Aorta (tissue), 5 donors: ENCODE results near the gene SLC25A47. TPM values are rescaled to one million over a fixed set of nuclear protein-coding genes. Genes with fewer than 3 reads are reported as not detected.
"Not testable (repeated sequence)": the region's sequence is repeated elsewhere in the genome, so short reads cannot be mapped to it uniquely, and the experiment has no call there.

Experiments used
- ATAC-seq: fragments of 200-7000 bp; cut with Tn5 transposase; one replicate; pipeline ENCODE4 v1.9.1; 2022; ENCODE audit warnings: moderate library complexity; ENCODE audit not compliant: low FRiP score
- DNase-seq, 2 donors: peaks; one replicate each; pipeline ENCODE4 v3.0.0-alpha.2; 2020
- H3K27ac ChIP-seq, 2 donors: one replicate each; pipeline ENCODE4 v1.5.1; 2013; ENCODE audit warnings: low read length in 2 of 2, mild to moderate bottlenecking in 2 of 2, moderate library complexity in 2 of 2, control low read depth in 1 of 2, inconsistent platforms in 1 of 2, low read depth in 1 of 2
- H3K27me3 ChIP-seq, 2 donors: one replicate each; pipeline ENCODE4 v1.6.1; 2013; ENCODE audit warnings: control low read depth in 1 of 2, low read length in 1 of 2, mild to moderate bottlenecking in 1 of 2, moderate library complexity in 1 of 2; ENCODE audit not compliant: insufficient read depth in 2 of 2, control insufficient read depth in 1 of 2
- H3K36me3 ChIP-seq, 2 donors: one replicate each; pipeline ENCODE4 v1.6.1; 2013; ENCODE audit warnings: control low read depth in 1 of 2, low read length in 1 of 2, mild to moderate bottlenecking in 1 of 2; ENCODE audit not compliant: insufficient read depth in 2 of 2, control insufficient read depth in 1 of 2
- H3K4me1 ChIP-seq, 2 donors: one replicate each; pipeline ENCODE4 v1.6.1; 2013; ENCODE audit warnings: low read length in 2 of 2, control low read depth in 1 of 2, mild to moderate bottlenecking in 1 of 2, moderate library complexity in 1 of 2; ENCODE audit not compliant: insufficient read depth in 2 of 2, control insufficient read depth in 1 of 2
- H3K4me3 ChIP-seq, 2 donors: one replicate each; pipeline ENCODE4 v1.5.1; 2013; ENCODE audit warnings: low read length in 2 of 2, control low read depth in 1 of 2, mild to moderate bottlenecking in 1 of 2
- H3K9me3 ChIP-seq: one replicate; pipeline ENCODE4 v1.6.1; 2013; ENCODE audit warnings: mild to moderate bottlenecking, low read length; ENCODE audit not compliant: control insufficient read depth
- WGBS, 2 donors: extraction: QIAGEN DNeasy Blood & Tissue Kit; methylation state at CpG; one replicate each; pipeline ENCODE4 v1.1.7; 2013; 5-methylcytosine and 5-hydroxymethylcytosine counted together
- intact Hi-C, 2 donors: fragments of 100-400 bp; cut with DNase I; formaldehyde crosslinking; loops; one replicate each; pipeline versions ENCODE4 v1.14.2 to v1.15.0; 2022
- polyA plus RNA-seq, 2 donors: library from polyadenylated mRNA; stranded (reverse); fragments of 200-250 nt; gene quantifications; one replicate each; pipeline ENCODE4 v1.2.3, GENCODE V29; 2013
- total RNA-seq, 2 donors: library from RNA; stranded (reverse); fragmentation: NEBNext Ultra II Directional; extraction: Animal tissue kit (Norgen Biotek cat#: 25700); gene quantifications; one replicate each; pipeline ENCODE4 v1.2.1, GENCODE V29; 2021
- donor health status: healthy with polysubstance abuse.
- donor health status: Bipolar disorder and iron deficiency.
- donor health status: DM: no; HTN: no; CAD: no.
- donor health status: DM: no; HTN: no; CAD: no.
- donor health status: DM: yes; HTN: yes; CAD: no.

SLC25A47 gene
- total and polyA plus RNA-seq, 4 donors: not detected

GRCh38 chr14:100306998-100307765 is 16.0 kb upstream of the SLC25A47 start:
- Histone ChIP-seq H3K4me3 (peak overlapping the region; percentile 38 to 87), H3K36me3 (no peaks in the 10 kb centered on the region), H3K9me3 (no peaks in the 10 kb centered on the region), H3K27me3 (no peaks in the 10 kb centered on the region), H3K4me1 (no peaks in the 10 kb centered on the region), H3K27ac (no peak overlapping the region)
- WGBS, 2 donors: 10 to 11% methylated on average over 45 to 49 of the region's 49 CpGs
- ATAC-seq (peak; percentile 39), DNase-seq (peak in 1 of 2 donors; percentile 80)
- intact Hi-C loops: loop anchor here (5.0 kb wide), 2 partner anchors 70 kb away; partner anchors contain the start of genes WDR25 (in 2 of the 2) and YY1 (in 1 of the 2)

GRCh38 chr14:100307766-100308426 is 15.2 kb upstream of the SLC25A47 start:
- Histone ChIP-seq H3K4me3 (no peak overlapping the region), H3K36me3 (no peaks in the 10 kb centered on the region), H3K4me1 (no peaks in the 10 kb centered on the region), H3K9me3 (no peaks in the 10 kb centered on the region), H3K27me3 (no peaks in the 10 kb centered on the region), H3K27ac (no peak overlapping the region)
- intact Hi-C loops: loop anchor here (5.0 kb wide), 2 partner anchors 69 to 71 kb away; partner anchors contain the start of genes WDR25 (in 2 of the 2) and YY1 (in 1 of the 2)
- DNase-seq (no peak), ATAC-seq (no peak)
- WGBS, 2 donors: 83 to 84% methylated on average over 5 of the region's 5 CpGs

GRCh38 chr14:100308427-100308792 is 14.7 kb upstream of the SLC25A47 start:
- intact Hi-C loops: loop anchor here (5.0 kb wide), 2 partner anchors 69 to 71 kb away; partner anchors contain the start of genes WDR25 (in 2 of the 2) and YY1 (in 1 of the 2)
- DNase-seq, H3K4me1 ChIP-seq: not testable (repeated sequence)

GRCh38 chr14:100309028-100309737 is 14.0 kb upstream of the SLC25A47 start:
- H3K27ac ChIP-seq: no peak overlapping the region
- no peak for ATAC-seq

More at GRCh38 chr14:100308427-100308792, 14.7 kb upstream of the SLC25A47 start:
- H3K27me3 ChIP-seq, ATAC-seq, H3K4me3 ChIP-seq, H3K9me3 ChIP-seq, H3K27ac ChIP-seq, H3K36me3 ChIP-seq: not testable (repeated sequence)
- WGBS, 2 donors: 87 to 91% methylated on average over 6 of the region's 6 CpGs

GRCh38 chr14:100312110-100312876 is 10.8 kb upstream of the SLC25A47 start:
- H3K4me1 ChIP-seq, H3K4me3 ChIP-seq, H3K27ac ChIP-seq, H3K36me3 ChIP-seq, ATAC-seq, H3K27me3 ChIP-seq, intact Hi-C loops, H3K9me3 ChIP-seq, DNase-seq: not testable (repeated sequence)
- 36 to 48% methylated on average over 18 of the region's 18 CpGs for WGBS, 2 donors

More at GRCh38 chr14:100309028-100309737, 14.0 kb upstream of the SLC25A47 start:
- 81 to 83% methylated on average over 8 of the region's 8 CpGs for WGBS, 2 donors
- H3K4me1 ChIP-seq: no peaks in the 10 kb centered on the region
- H3K4me3 ChIP-seq: no peak overlapping the region
- H3K36me3 ChIP-seq: no peaks in the 10 kb centered on the region
- no peaks in the 10 kb centered on the region for H3K27me3 ChIP-seq
- no peaks in the 10 kb centered on the region for H3K9me3 ChIP-seq
- intact Hi-C loops: loop anchor here (5.0 kb wide), 2 partner anchors 68 to 72 kb away; partner anchors contain the start of genes WDR25 (in 2 of the 2) and YY1 (in 1 of the 2)
- DNase-seq: no peak

DNA sequence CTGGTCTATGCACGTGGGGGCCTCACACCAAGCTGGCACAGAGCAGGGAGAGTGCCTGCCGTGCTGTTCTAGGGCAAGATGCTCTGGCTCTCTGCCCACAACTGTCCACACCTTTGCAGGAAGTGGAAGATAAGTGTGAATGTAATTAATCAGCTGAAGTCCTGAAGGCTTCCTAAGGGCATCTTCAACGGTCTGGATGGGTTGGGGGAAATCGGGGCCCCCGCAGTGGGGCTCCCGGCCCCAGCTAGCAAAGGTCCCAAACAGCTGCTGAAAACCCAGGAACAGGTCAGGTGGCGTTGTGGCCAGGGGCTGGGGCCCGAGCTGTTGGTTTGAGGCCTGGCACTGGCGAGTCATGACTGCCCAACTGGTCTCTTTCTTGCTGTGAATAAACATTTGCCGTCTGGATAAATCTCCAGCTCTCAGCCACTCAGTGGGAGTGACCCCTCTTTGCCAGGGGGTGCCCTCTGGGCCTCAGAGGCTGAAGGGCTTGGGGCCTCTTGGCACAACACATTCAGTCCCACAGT is 10.2 kb upstream of the SLC25A47 start:
- no peaks in the 10 kb centered on the region for H3K36me3 ChIP-seq

DNA sequence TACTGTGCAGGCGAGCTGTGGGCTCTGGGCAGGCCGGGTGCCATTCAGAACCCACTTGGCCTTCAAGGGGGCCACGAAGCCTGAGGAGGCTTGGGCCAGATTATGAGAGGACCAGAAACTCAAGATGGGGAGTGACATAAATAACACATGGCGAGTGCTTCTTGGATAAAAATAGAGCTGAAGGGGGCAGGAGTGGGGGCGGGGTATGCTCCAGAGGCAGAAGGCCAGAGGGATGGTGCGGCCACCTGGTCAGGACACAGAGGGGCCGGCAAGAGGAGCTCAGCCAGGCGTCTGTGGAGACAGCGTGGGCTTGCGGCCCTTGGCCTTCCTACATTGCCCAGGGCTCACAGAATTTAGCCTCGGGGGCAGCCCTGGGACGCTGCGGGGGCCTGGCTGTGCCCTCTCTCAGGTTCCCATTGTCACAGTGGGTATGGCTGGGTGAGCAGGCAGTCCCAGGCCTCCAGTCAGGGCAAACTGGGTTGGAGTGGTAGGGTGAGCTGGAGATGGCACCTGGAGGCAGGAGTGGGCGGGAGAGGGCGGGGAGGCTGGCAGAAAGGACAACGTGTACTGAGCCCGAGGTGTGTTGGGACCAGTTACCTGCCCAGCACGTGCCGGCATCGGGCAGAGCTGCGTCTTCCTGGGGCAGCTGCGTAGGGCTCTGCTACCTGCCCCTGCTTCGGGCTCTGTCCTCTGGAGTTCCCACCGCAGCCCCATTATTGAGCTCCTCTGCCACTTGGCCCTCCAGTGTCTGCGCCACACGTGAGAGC is 9.5 kb upstream of the SLC25A47 start:
- H3K36me3 ChIP-seq: no peaks in the 10 kb centered on the region
- no peak overlapping the region for H3K4me3 ChIP-seq
- no peaks in the 10 kb centered on the region for H3K9me3 ChIP-seq
- DNase-seq (no peak), ATAC-seq (no peak)
- H3K4me1 ChIP-seq: no peaks in the 10 kb centered on the region
- H3K27ac ChIP-seq: no peak overlapping the region
- 84 to 85% methylated on average over 24 to 26 of the region's 26 CpGs for WGBS, 2 donors
- no peaks in the 10 kb centered on the region for H3K27me3 ChIP-seq
- intact Hi-C loops: no loop called here

More for the DNA sequence above, 10.2 kb upstream of the SLC25A47 start:
- H3K27me3 ChIP-seq: no peaks in the 10 kb centered on the region
- H3K9me3 ChIP-seq: no peaks in the 10 kb centered on the region
- intact Hi-C loops: no loop called here
- 56 to 59% methylated on average over 10 of the region's 10 CpGs for WGBS, 2 donors
- H3K4me1 ChIP-seq: no peaks in the 10 kb centered on the region
- ATAC-seq: no peak
- DNase-seq: no peak
- H3K4me3 ChIP-seq: no peak overlapping the region
- no peak overlapping the region for H3K27ac ChIP-seq
